Middle frontal gyrus (tissue), 1 donor: ENCODE measurements around the gene DCST1.

Source experiments
- DNase-seq: peaks from one replicate; pipeline ENCODE4 v3.0.0-alpha.2; 2015; ENCODE audit warnings: low spot score; ENCODE audit errors: extremely low spot score

DCST1 gene

DNA sequence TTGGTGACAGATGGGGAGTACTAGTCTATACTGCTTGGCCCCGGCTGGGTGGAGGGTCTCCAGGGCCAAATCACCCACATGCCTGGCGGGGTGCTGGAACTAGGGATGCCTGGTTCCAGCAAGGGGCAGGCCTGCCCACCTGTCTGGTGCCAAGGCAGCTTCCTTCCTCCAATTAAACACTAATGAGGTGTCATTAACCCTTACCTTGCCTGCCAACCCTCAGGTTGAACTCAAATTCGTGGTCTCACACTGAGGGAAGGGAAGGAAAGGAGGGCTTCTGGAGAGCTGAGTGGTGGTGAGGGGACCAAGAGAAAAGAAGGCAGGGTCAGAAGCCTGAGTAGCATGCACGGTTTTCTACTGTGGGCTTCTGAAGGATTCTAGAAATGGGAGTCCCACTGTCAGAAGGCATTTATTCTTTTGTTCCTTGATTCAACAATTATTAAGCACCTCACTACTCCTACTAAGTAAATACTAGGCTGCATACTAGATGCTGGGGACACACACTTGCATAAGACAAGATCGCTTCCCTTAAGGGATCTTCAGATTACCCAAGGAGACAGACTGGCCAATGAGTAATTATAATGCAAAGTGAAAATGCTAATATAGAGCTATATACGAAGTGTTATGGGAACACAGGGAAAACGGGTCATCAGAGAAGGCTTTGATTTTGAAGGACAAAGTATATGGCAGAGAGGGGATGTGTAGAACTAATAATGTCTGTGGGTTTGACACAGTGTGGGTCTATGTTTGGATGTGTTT is 39.1 kb downstream of the DCST1 start:
- no peak for DNase-seq

DNA sequence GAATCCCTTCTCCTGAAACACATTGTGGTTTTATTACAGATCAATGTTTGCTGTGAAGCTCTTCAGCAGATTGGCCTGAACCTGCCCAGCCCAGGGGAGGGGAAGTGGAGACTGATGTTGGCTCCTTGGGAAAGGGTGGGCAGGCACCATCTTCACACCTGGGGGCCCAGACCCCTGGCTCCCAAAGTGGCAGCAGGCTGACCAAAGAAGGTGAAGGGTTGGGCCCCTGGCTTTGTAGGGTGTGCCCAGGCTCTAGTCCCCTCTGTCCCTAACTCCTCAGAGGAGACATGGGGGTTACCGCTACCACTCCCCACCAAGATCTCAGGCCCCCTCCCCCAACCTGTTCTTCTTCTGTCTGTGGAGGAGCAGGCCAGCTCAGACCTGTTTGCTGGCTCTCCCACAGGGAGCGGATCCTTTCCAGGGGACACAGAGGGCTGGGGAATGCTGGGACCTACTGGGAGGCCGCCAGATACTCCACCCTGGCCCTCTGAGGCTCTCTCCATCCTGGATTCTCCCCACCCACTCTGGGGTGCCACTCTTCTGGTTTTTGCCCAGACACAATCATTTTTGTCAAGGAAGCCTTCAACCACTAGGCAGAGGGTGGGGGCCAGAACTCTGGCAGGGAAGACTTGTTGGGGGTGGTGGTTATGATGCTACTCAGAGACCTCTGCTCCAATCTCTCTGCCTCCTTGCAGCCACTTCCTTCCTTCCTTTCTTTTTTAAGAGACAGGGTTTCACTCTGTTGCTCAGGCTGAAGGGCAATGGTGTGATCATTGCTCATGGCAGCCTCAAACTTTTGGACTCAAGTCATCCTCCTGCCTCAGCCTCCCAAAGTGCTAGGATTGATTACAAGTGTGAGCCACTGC is 40.0 kb downstream of the DCST1 start:
- no peak for DNase-seq

DNA sequence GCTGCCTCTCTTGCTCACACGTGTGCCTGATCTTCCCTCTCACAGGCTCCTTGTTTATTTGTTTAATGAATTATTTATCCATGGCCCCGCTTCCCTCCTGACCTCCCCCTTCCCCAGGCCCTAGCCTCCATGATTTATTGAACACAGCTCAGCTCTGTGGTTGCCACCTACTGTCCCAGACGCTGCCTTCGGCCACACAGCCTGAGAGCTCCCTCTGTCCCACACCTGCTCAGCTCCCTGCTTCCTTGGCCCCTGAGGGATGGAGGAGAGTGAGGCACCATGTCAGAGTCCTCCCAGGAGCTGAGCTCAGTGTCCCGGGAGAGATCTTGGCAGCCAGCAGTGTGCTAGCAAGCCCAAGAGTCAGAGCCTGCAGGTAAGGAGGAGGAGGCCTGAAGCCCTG is 41.9 kb downstream of the DCST1 start:
- DNase-seq, result no peak

DNA sequence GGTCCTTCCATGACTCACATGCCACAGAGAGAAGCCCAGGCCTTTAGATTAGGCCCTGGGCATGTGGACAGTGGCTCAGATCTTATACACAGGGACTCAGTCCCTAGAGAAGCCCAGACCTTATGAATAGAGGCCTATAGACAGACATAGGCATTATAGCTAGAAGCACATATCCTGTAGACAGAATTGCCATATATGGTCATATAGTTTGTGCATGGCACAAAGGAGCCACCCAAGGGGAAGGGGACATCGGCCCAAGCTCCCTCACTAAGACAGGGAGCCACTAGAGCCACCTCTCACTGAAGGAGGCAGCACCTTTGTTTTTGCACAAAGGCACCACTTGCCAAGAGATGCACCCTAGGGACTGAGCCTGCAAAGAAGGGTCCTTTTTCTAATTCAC is 42.7 kb downstream of the DCST1 start:
- DNase-seq, result no peak

DNA sequence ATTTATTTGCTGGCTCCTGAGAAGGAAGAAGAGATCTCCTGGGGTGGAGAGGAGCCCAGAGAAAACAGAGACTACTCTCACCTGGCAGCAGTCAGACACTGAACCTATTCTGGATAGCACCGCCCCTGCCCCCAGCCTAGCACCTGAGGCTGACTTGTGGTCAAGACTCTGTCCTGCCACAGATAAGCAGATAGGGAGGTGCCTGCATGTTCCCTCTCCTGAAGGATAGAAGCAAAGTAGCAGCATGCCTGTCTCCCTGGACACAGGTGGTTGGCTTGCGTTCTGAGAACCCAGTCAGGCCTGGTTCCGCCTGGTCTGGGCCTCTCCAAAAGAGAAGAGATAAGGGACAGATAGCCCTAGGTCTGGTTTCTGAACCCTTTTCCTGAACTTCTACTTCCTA is 43.7 kb downstream of the DCST1 start:
- DNase-seq, result no peak

DNA sequence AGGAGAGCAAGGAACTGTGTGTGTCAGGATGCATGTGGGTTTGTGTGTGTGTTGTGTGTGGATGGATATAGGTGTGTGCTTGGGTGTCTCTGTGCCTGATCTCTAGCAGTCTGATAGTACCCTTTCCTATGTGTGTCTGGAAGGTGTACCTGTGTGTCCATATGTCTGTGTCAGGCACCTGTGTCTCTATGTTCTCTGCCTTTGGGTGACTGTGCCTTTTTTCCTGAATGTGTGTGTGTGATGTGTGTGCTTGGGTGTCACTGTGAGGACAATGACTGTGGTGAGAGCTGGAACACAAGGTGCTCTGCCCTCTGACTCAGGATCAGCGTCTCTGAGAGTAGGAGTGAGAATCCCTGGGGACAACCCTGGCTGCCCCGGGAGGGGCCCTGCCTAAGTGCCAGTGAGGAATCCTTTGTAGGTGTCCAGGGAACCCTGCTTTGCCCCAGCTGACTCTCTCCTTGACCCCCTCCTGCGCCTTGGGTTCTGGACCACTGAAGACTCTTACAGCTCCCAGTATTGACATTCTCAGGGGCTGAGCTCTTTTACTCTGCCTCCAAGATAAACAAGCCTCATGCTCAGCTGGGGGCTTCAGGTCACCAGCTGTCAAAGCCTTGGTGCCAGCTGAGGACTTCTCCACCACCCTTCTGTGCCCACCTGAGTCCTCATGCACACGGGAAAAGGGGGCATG is 44.3 kb downstream of the DCST1 start:
- DNase-seq, result no peak

DNA sequence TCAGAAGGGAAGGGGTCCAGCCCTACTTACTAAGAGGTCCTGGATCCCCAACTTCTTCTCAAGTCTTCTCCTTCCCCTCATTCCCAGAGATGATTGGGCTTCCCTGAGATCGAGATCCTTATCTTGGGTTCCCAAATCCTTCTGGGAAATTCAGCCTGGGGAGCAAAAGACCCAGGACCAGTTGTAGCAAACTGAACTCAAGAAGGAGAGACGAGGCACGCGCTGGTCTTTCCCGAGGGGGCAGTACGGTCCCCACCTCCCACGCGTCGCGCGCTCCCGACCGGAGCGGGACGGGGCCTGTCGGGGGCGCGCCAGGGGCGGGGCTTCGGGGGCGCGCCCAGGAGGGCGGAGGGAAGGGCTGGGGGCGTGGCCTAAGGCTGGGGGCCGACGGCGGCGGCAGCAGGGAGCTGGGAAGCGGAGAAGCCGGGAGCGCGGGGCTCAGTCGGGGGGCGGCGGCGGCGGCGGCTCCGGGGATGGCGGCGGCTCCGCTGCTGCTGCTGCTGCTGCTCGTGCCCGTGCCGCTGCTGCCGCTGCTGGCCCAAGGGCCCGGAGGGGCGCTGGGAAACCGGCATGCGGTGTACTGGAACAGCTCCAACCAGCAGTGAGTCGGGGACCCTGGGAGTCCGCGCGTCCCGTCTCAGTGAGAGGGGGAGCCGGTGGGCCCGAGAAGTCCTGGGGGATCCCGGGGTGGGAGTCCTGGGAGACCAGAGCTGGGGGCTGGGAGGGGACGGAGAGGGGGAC is 45.0 kb downstream of the DCST1 start, which contains the start of gene EFNA3:
Gene EFNA3, plus strand, starts transcription at position 369 of the 741 bp plus-strand sequence. Its CDS starts 105 bp downstream, at position 474.
- DNase-seq, result peak; percentile 47

DNA sequence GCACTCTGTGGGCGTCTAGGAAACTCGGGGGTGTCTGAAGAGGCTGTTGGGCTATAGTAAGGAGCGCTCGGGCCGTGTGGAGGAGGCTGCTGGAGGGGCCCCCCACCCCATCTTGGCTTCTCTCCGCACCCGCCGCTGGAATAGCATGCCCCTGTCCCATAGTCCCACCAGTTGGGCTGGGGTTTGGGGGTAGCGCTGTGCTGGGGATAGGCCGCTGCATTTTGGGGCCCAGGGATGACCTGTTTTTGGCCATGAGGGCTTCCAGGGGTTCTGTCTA is 45.5 kb downstream of the DCST1 start:
- DNase-seq, result no peak

DNA sequence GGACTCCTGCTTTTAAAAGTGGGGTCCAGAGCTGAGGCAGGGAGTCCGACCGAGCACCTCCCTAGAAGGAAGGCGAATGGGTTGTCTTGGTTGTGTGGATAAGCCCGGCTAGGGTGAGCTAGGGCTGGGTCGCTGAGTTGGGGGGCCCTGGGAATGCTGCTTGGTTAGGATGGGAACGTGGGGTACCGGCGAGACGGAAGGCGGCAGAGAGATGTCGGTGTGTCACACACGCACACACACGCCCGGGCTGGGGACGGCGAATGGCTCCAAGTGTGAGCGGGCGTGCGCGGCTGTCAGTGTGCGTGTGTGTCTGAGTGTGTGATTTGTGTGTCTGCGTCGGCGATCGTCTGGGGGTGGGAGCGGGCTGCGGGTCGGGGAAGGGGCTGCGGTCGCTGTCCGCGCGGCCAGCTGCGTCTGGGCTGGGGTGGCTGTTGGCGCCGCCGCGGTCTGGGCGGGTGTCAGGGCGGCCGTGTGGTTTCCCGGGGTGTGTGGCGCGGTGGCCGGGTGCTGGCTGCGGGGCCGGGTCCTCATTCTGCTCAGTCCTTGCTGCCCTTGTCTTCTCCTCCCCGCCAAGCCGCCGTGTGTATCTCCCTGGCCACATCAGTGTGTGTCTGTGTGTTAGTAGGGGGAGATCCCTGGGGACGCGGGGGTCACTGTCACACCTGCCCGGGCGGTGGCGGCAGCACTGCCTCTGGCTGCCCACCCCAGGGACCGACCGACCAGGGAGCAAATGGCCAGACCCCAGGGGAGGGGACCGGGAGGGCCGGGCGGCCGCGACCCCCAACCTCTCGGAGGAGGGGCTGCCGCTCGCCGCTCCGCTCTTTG is 46.1 kb downstream of the DCST1 start:
- no peak for DNase-seq

DNA sequence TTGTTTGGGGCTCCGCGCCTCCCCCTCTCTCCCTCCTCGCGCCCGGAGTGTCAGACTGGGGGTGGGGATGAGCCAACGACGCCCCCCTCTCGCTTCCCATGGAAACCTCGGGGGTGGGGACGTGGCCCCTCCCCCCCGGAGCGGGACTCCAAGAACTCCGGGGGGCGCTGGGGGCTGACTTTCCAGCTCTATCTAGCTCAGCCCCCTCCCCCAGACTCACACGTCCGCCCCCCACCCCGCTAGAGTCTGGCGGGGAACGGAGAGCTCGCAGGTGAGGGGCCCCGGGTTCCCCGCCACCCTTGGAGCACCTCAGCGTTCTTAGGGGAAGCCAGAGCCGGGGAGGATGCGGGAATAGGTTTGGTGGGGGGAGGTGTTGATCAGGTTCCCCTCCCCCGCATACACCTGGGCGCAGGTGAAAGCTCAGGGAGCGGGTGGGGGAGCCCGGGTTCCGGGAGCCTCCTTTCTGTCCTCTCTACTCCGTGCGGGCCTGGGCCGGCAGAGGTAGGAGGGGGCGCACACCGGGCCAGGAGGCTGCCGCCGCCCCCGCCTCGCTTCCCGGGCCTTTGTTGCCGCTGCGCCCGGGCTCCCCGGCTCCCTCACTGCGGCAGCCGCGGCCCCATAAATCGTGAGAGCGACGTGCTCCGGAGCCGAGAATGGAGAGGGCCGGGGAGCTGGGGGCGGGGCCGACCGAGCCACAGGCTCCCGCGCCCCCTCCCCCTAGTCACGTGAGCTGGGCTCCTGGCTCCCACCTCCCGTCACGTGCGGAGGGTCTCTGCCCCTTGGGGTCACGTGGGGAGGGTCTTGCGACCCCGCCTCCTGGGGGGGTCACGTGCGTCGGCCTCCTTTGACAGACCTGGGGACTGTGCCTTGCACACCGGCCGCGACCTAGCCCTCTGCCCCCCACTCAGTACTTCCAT is 46.9 kb downstream of the DCST1 start:
- no peak for DNase-seq

DNA sequence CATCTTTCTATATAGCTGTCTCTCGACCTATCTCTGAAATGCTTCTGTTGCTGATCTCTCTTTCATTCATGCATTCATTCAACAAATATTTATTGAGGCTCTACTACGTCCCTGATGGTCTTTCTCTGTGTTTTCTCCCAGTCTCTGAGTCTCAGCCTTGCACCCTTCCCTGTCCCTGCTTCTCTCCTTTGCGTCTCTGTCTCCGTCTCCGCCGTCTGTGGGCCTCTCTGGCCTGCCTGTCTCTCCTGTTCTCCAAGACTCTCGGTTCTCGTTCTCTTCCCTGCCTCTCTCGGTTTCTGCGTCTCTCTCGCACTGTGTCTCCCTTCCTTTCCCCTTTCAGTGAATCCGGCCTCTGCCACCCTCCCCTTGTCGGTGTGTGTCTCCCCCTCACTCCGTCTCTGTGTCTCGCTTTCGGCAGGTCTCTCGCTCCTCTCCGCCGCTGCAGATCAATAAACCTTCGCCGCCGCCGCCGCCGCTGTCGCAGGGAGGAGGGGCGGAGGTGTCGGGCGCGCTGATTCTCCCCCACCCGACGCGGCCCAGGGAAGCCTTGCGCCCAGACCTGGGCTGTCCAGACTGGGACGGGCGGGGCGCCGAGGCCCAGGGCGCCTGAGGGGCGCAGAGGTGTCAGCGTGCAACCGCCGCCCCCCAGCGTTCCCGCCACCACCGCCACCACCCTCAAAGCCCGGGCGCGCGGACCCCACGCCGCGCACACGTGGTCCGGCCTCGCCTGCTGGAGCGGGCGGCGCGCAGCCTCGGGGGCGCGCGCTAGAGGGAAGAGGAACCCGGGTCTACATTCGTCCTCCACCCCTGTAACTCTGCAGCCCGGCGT is 48.1 kb downstream of the DCST1 start:
- DNase-seq, result no peak

DNA sequence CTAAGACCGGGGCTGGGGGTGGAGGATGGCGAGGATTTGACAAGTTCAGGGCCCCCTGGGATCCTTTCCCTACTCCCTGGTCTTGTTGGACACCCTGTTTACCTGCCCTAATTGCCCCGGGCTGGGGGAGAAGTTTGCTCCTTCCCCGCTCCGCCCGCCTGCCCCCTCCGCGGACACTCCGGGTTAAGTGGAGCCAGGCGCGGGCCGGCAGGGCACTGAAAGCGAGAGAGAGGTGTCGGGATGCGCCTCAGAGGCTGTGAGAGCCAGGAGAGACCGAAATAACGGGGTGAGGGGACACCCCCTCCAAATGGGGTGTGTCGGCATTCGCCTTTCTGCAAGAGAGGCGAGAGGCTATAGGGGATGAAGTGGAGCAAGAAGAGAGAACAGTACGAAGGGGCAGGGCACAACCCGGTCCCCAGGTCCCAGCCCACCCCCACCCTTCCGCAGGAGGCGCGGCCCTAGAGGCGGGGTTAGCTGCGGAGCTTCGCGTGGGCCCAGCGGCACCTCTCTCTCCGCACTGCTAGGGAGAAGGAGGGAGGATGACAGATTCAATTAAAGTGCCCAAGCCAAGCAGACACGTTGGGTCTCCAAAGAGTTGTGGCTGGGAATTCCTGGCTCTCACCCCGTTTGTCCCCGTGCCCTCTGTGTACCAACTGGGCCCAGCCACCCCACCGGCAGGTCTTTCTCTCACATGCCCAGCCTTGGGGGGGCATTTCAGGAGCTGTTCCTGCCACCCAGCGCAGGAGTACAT is 48.9 kb downstream of the DCST1 start:
- DNase-seq, result no peak

DNA sequence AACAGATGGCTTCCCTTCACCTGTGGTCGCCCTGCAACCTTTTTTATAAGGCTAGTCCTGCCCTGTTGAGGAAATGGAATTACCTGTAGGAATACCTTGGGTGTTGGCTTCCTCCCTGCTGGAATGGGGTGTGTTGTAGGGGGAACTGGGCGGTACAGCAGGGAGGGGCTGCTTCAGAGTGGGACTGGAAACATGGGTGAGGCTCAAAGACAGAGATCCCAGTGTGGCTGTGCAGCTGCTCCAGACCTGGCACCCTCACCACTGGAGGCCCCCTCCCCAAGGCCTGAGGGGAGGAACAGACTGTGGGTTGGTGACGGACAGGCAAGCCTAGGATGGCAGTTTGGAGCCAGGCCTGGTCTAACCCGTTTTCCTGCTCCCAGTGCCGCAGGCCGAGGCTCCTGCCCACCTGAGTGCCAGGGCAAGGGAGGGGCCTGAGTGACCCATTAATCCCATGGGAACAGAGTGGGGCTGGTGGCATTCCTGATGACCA is 49.5 kb downstream of the DCST1 start:
- DNase-seq, result no peak

DNA sequence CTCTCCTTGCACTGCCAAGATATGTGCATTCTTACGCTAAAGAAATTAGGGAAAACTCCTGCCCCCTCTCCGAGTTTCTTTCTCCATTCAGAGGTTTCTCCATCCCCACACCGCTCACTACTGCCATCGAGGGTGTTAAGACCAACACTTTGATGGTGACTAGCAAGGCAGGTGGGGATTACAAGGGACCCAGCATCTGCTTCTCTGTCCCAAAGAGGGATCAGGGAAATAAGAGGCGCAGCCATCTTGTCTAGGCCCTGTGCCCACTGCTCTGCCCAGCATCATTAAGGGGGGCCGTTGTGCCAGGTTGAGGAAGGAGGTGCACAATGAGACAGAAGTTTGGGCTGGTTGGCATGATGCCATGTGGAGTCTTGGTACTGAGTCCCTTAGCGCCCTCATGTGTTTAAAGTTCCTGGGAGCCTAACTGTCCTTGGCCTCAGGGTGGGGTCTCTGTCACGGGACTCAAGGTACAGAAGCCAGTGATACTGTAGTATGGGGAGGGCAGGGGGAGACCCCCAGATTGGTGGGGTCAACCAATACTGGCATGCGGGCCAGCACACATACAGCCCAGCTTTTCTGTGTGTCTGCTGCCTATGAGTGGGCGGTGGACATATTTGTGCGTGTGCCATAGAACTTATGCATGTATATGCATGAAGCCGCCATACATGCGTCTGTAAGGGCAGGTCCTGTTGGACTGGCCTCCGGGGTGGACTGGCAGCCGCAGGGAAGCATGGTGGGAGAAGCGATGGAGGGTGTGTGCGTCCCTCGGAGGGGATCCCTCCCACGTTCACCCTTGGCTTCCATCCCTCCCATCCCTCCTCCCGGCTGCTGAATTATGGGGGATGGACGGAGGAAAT is 50.5 kb downstream of the DCST1 start:
- DNase-seq, result no peak

DNA sequence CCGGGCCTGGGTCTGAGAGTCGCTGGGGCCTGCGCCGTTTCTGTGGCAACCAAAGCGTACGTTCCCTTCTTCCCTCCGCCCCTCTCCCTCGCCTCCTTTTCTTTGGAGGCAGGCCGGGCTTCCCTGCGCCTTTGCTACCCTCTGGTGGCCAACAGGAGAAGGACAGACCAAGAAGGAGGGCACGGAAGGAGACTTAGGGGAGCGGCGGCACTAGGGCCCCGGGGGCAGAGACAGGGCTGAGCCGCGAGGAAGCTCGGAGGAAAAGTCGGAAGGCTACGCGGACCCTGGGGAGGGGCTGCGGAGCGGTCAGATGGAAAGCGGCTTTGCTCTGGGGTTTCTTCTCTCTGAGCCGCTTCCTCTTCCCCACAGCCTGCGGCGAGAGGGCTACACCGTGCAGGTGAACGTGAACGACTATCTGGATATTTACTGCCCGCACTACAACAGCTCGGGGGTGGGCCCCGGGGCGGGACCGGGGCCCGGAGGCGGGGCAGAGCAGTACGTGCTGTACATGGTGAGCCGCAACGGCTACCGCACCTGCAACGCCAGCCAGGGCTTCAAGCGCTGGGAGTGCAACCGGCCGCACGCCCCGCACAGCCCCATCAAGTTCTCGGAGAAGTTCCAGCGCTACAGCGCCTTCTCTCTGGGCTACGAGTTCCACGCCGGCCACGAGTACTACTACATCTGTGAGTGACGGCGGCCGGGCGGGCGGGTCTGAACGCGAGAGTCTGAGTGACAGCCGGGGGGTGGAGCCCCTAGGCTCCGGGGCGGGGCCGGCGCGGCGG is 51.3 kb downstream of the DCST1 start:
- DNase-seq, result peak; percentile 89

DNA sequence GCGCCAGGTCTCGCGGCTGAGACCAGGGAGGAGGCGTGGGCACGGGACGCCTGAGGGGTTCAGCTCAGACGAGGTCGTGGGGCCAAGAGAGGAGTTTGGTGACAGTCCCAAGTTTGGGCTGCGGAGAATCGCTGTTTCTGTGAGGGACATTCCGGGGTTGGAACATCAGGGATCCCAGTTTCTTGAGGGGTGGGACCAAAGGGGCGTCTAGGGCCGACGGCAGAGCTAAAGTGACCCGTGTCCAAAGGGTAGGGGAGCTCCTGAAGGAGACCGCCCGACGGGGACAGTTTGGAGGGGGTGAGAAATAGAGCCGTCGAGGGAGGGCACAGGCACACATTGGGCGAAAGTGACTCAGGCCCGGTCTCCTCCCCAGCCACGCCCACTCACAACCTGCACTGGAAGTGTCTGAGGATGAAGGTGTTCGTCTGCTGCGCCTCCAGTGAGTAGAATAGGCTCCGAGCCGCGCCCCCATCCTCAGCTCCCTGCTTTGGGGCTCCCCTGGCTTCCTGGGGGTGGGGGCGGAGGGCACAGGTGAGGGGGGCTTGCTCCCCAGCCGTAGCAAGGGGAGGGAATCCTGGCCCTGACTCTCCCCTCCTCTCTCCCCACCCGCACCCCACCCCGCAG is 52.0 kb downstream of the DCST1 start:
- DNase-seq, result no peak
